ENCODE results near the gene SESN2. TPM values are rescaled to one million over a fixed set of nuclear protein-coding genes. Genes with fewer than 3 reads are reported as not detected.

Gene SESN2, protein sequence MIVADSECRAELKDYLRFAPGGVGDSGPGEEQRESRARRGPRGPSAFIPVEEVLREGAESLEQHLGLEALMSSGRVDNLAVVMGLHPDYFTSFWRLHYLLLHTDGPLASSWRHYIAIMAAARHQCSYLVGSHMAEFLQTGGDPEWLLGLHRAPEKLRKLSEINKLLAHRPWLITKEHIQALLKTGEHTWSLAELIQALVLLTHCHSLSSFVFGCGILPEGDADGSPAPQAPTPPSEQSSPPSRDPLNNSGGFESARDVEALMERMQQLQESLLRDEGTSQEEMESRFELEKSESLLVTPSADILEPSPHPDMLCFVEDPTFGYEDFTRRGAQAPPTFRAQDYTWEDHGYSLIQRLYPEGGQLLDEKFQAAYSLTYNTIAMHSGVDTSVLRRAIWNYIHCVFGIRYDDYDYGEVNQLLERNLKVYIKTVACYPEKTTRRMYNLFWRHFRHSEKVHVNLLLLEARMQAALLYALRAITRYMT
- total RNA-seq = 3.0 TPM
- long read RNA-seq, transcript SESN2-201 (10 exons, 3,453 nt) = major isoform, 6 of 7 reads
- long read RNA-seq, partial matches to known transcripts = 0 of 7 reads
- long read RNA-seq, other reads (novel, unspliced or antisense) = 1 of 7 reads

DNA sequence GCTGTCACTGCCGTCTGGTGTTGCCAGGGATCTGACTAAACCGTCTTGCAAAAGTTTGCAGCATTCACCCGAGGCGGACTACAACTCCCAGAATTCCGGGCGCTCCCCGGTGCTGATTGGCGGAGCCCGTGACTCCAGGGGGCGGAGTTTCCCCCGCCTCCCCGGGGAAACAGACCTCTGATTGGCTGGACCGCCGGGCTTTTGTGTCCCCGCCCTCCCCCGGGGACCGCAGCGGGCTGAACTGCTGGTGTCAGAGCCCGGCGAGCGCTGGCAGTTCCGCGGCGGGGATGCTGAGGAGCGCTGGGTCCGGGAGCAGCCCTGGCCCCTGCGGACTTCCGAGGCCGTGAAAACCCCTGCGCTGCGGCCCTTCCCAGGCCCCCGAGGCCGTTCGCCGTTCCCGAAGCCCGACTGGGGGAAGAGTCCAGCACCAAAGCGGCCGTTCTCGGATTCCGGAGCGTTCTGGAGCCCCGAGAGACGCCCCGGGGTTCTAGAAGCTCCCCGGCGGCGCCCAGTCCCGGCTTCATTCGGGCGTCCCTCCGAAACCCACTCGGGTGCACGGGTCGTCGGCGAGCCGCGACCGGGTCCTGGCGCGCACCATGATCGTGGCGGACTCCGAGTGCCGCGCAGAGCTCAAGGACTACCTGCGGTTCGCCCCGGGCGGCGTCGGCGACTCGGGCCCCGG lies at the start of gene SESN2:
Gene SESN2 (plus strand): TSS at position 267 of the 682 bp plus-strand sequence. CDS start 330 bp downstream, at position 597.
- intact Hi-C loops (cut with micrococcal nuclease) = no loop called here
- TF ChIP-seq, protein P1, sequence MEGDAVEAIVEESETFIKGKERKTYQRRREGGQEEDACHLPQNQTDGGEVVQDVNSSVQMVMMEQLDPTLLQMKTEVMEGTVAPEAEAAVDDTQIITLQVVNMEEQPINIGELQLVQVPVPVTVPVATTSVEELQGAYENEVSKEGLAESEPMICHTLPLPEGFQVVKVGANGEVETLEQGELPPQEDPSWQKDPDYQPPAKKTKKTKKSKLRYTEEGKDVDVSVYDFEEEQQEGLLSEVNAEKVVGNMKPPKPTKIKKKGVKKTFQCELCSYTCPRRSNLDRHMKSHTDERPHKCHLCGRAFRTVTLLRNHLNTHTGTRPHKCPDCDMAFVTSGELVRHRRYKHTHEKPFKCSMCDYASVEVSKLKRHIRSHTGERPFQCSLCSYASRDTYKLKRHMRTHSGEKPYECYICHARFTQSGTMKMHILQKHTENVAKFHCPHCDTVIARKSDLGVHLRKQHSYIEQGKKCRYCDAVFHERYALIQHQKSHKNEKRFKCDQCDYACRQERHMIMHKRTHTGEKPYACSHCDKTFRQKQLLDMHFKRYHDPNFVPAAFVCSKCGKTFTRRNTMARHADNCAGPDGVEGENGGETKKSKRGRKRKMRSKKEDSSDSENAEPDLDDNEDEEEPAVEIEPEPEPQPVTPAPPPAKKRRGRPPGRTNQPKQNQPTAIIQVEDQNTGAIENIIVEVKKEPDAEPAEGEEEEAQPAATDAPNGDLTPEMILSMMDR (IDR thresholded peaks at IDR 0.05; ENCODE audit: borderline replicate concordance) = no peak
- Histone ChIP-seq H3K27me3 (ENCODE audit: low read depth) (no peaks in the 10 kb centered on the region), H3K36me3 (no peaks in the 10 kb centered on the region), H3K9me3 (replicated peaks) (no peaks in the 10 kb centered on the region), H3K4me1 (peaks cover 54% of the 10 kb centered on the region), H3K4me3 (peak within 1 kb of the TSS; percentile 100), H3K27ac (replicated peaks) (peak within 1 kb of the TSS; percentile 94)
- DNase-seq = peak; percentile 100

DNA sequence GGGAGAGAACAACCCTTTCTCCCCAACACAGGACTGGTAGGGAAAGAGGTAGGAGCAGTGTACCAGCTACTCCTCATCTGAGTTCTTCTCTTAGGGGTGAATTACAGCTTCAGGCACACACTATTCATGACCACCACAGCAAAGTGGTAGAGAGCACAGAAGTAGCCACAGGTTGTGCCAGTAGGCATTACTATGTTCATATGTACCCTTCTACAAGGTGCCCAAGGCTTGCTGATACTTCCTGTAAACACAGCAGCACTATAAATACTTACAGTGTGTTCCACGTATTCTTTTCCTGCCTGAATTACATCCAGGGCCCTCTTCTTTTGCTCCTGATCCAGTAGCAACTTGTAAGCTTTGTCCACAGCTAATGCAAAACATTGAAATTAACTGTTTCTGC lies 49.6 kb upstream of the SESN2 start:
- Histone ChIP-seq H3K4me1 (no peaks in the 10 kb centered on the region), H3K27ac (replicated peaks) (no peak overlapping the region), H3K9me3 (replicated peaks) (no peaks in the 10 kb centered on the region), H3K4me3 (no peak overlapping the region), H3K27me3 (ENCODE audit: low read depth) (no peaks in the 10 kb centered on the region), H3K36me3 (peaks cover 88% of the 10 kb centered on the region)
- intact Hi-C loops (cut with micrococcal nuclease) = loop anchor here (10.0 kb wide), 1 partner anchor 115 kb away; no protein-coding TSS in a partner anchor
- TF ChIP-seq, protein P1 (IDR thresholded peaks at IDR 0.05; ENCODE audit: borderline replicate concordance) = no peak
- DNase-seq = no peak

- DNase-seq = no peak
- no peak overlapping the region for H3K4me3 ChIP-seq
- H3K27me3 ChIP-seq (ENCODE audit: low read depth) = no peaks in the 10 kb centered on the region
- TF ChIP-seq, protein P1 (IDR thresholded peaks at IDR 0.05; ENCODE audit: borderline replicate concordance) = no peak
- H3K4me1 ChIP-seq = no peaks in the 10 kb centered on the region
- H3K27ac ChIP-seq (replicated peaks) = no peak overlapping the region
- peaks cover 62% of the 10 kb centered on the region for H3K36me3 ChIP-seq
- intact Hi-C loops (cut with micrococcal nuclease) = loop anchor here (10.0 kb wide), 1 partner anchor 119 kb away; no protein-coding TSS in a partner anchor
- H3K9me3 ChIP-seq (replicated peaks) = no peaks in the 10 kb centered on the region
Observed at GRCh38 chr1:28213315-28213714, 46.0 kb upstream of the SESN2 start.

- Histone ChIP-seq H3K4me1 (peaks cover 27% of the 10 kb centered on the region), H3K4me3 (no peak overlapping the region), H3K27me3 (ENCODE audit: low read depth) (no peaks in the 10 kb centered on the region), H3K36me3 (peaks cover 51% of the 10 kb centered on the region), H3K27ac (replicated peaks) (no peak overlapping the region), H3K9me3 (replicated peaks) (no peaks in the 10 kb centered on the region)
- TF ChIP-seq, protein P1 (IDR thresholded peaks at IDR 0.05; ENCODE audit: borderline replicate concordance) = no peak
- DNase-seq = no peak
- intact Hi-C loops (cut with micrococcal nuclease) = no loop called here
Observed at GRCh38 chr1:28229089-28229488, 30.2 kb upstream of the SESN2 start.

DNA sequence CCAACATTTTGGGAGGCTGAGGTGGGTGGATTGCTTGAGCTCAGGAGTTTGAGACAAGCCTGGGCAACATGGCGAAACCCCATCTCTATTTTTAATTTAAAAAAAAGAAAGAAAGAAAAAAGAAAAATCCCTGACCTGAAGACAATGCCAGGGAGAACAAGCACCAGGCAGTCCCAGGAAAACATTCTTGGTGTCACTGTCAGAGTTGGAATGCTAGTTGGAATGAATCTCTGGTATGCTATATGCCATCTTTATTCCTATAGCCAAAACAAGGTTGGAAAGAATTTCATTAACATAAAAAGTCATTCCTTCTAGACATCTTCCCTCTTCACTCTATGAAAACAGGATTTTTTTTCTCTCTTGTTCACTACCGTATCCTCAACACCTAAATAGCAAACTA lies 29.3 kb upstream of the SESN2 start:
- TF ChIP-seq, protein P1 (IDR thresholded peaks at IDR 0.05; ENCODE audit: borderline replicate concordance) = no peak
- no peak for DNase-seq

More for the DNA sequence above, 29.3 kb upstream of the SESN2 start:
- Histone ChIP-seq H3K4me3 (no peak overlapping the region), H3K27me3 (ENCODE audit: low read depth) (no peaks in the 10 kb centered on the region), H3K4me1 (peaks cover 28% of the 10 kb centered on the region), H3K27ac (replicated peaks) (no peak overlapping the region), H3K9me3 (replicated peaks) (no peaks in the 10 kb centered on the region), H3K36me3 (peaks cover 43% of the 10 kb centered on the region)
- intact Hi-C loops (cut with micrococcal nuclease) = no loop called here

Data from left ventricle myocardium inferior (tissue), 1 donor.